Esophagus (tissue), 2 donors: ENCODE measurements around the gene PRLR. TPM values are rescaled to one million over a fixed set of nuclear protein-coding genes. Genes with fewer than 3 reads are reported as not detected.

ENCODE experiments used
- H3K27ac ChIP-seq, 2 donors: one replicate each; pipeline ENCODE4 v1.5.1; 2013; ENCODE audit warnings: low read depth in 2 of 2, mild to moderate bottlenecking in 2 of 2, inconsistent platforms in 1 of 2, low read length in 1 of 2, moderate library complexity in 1 of 2
- H3K27me3 ChIP-seq, 2 donors: one replicate each; pipeline ENCODE4 v1.6.1; 2013; ENCODE audit warnings: low read length in 2 of 2, control low read depth in 1 of 2, mild to moderate bottlenecking in 1 of 2; ENCODE audit not compliant: insufficient read depth in 2 of 2, control insufficient read depth in 1 of 2
- H3K36me3 ChIP-seq, 2 donors: one replicate each; pipeline ENCODE4 v1.6.1; 2013; ENCODE audit warnings: low read length in 1 of 2; ENCODE audit not compliant: control insufficient read depth in 2 of 2, insufficient read depth in 2 of 2
- H3K4me1 ChIP-seq, 2 donors: one replicate each; pipeline ENCODE4 v1.6.1; 2013; ENCODE audit warnings: low read length in 1 of 2; ENCODE audit not compliant: control insufficient read depth in 2 of 2, insufficient read depth in 2 of 2
- H3K4me3 ChIP-seq, 2 donors: one replicate each; pipeline ENCODE4 v1.5.1; 2013; ENCODE audit warnings: low read length in 2 of 2, mild to moderate bottlenecking in 2 of 2, low read depth in 1 of 2, moderate library complexity in 1 of 2
- H3K9me3 ChIP-seq, 2 donors: one replicate each; pipeline ENCODE4 v1.6.1; 2013; ENCODE audit warnings: mild to moderate bottlenecking in 2 of 2, low read depth in 1 of 2, low read length in 1 of 2, moderate library complexity in 1 of 2; ENCODE audit not compliant: control insufficient read depth in 2 of 2, insufficient read depth in 1 of 2
- WGBS, 2 donors: extraction: QIAGEN DNeasy Blood & Tissue Kit; methylation state at CpG; one replicate each; pipeline ENCODE4 v1.1.7; 2013; 5-methylcytosine and 5-hydroxymethylcytosine counted together
- polyA plus RNA-seq, 2 donors: library from polyadenylated mRNA; stranded (reverse); fragments of 200-250 nt; gene quantifications; one replicate each; pipeline ENCODE4 v1.2.3, GENCODE V29; 2013
- donor health status: healthy with polysubstance abuse.
- donor health status: Bipolar disorder and iron deficiency.

Gene PRLR
- polyA plus RNA-seq, 2 donors, result 0.20 to 0.45 TPM

DNA sequence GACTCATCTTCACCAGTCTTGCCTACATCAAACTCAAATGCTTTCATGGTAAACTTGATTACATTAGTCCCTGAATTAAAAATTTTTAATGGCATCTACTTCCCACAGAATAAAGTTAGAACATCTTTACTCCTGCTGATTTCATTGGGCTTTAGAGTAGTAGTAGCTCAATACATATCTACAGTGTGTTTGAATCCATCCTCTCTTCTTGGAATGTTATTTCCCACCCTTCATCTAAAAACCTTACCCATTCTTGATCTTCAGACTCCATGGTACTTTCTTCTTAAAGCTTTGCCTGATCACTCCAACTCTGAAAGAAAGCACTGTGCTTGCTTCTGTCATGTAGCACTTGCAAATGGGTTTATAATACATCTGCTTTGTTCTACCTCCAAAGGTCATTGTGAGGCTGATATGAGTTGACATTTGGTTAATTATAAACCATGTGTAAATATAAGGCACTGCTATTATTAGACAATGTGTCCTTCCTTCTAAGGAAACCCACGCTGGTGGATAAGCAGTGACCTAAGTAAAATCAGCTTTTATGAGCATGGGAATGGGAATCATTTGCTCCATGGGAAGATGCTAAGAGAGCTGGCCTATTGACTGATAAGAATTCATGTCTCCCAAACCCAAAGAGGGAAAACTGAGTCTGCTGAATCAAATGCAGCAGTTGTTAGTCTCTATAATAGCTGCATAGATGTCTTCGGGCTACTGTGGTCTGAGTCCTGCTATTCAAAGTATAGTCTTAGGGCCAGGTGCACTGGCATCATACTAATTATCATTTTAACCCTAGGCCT, 7.5 kb upstream of the PRLR start:
- H3K4me3 ChIP-seq, result no peak overlapping the region
- no peak overlapping the region for H3K27ac ChIP-seq
- no peaks in the 10 kb centered on the region for H3K4me1 ChIP-seq
- 63 to 80% methylated on average over 2 of the region's 2 CpGs for WGBS, 2 donors
- no peaks in the 10 kb centered on the region for H3K36me3 ChIP-seq
- no peaks in the 10 kb centered on the region for H3K9me3 ChIP-seq
- no peaks in the 10 kb centered on the region for H3K27me3 ChIP-seq

- no peaks in the 10 kb centered on the region for H3K27me3 ChIP-seq
- H3K27ac ChIP-seq, result no peak overlapping the region
- H3K36me3 ChIP-seq, result no peaks in the 10 kb centered on the region
- peaks cover 0 to 2% of the 10 kb centered on the region in 2 donors for H3K4me1 ChIP-seq
- no peaks in the 10 kb centered on the region for H3K9me3 ChIP-seq
- H3K4me3 ChIP-seq, result no peak overlapping the region
Measured at GRCh38 chr5:35236770-35237169, 6.5 kb upstream of the PRLR start.

DNA sequence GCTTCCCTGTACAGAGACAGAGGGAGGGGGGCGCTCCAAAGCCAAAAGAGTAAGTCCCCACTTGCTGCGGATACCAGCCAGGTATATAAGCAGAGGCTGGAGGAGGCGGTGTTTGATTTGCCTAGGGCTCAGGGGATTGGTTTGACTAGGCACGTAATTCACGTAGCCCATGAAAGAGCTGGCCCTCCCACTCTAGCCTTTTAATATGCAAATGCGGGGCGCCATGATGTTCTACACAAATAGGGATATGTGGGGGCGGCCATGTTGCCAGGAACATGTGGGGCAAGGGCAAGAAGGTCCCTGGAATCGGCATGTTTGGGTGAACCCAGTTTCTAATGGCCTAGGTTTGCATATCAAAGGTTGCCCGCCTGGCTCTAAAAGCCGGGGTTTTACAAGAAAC, 3.3 kb upstream of the PRLR start:
- Histone ChIP-seq H3K36me3 (no peaks in the 10 kb centered on the region), H3K27me3 (peaks cover 0 to under 1% of the 10 kb centered on the region in 2 donors), H3K4me1 (peaks cover 0 to 4% of the 10 kb centered on the region in 2 donors), H3K9me3 (no peaks in the 10 kb centered on the region), H3K4me3 (no peak overlapping the region), H3K27ac (no peak overlapping the region)
- WGBS, 2 donors, result 92 to 95% methylated on average over 11 of the region's 11 CpGs

DNA sequence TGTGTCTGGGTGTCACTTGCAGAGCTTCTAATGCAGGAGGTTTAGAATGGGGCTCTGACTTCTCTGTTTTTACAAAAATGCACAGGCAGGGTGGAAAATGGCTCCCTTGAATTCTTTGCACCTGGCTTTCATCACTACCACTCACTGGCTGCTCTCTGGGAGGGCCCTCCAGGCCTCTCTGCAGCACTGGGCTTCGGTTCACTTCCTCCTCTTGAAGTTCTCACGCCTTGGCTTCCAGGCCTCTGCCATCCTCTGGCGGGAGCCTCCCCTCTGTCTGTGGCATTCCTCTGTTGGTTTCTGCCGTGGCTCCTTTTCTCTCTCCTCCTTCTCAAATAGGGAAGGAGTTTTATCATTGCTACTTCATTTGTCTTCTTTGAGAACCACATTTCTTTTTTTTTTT, 2.8 kb upstream of the PRLR start:
- Histone ChIP-seq H3K4me1 (peaks cover 0 to 4% of the 10 kb centered on the region in 2 donors), H3K27me3 (peaks cover 0 to 3% of the 10 kb centered on the region in 2 donors), H3K4me3 (no peak overlapping the region), H3K27ac (no peak overlapping the region), H3K36me3 (no peaks in the 10 kb centered on the region), H3K9me3 (no peaks in the 10 kb centered on the region)
- 81 to 91% methylated on average over 4 of the region's 4 CpGs for WGBS, 2 donors

GRCh38 chr5:35232124-35232523, 1.8 kb upstream of the PRLR start:
- H3K27me3 ChIP-seq, result peaks cover 2 to 3% of the 10 kb centered on the region in 2 donors
- H3K4me1 ChIP-seq, result peaks cover 0 to 4% of the 10 kb centered on the region in 2 donors
- no peaks in the 10 kb centered on the region for H3K36me3 ChIP-seq
- no peaks in the 10 kb centered on the region for H3K9me3 ChIP-seq
- whole genome bisulfite sequencing, 2 donors, result 72 to 77% methylated on average over 5 of the region's 5 CpGs
- H3K4me3 ChIP-seq, result no peak overlapping the region
- no peak overlapping the region for H3K27ac ChIP-seq

DNA sequence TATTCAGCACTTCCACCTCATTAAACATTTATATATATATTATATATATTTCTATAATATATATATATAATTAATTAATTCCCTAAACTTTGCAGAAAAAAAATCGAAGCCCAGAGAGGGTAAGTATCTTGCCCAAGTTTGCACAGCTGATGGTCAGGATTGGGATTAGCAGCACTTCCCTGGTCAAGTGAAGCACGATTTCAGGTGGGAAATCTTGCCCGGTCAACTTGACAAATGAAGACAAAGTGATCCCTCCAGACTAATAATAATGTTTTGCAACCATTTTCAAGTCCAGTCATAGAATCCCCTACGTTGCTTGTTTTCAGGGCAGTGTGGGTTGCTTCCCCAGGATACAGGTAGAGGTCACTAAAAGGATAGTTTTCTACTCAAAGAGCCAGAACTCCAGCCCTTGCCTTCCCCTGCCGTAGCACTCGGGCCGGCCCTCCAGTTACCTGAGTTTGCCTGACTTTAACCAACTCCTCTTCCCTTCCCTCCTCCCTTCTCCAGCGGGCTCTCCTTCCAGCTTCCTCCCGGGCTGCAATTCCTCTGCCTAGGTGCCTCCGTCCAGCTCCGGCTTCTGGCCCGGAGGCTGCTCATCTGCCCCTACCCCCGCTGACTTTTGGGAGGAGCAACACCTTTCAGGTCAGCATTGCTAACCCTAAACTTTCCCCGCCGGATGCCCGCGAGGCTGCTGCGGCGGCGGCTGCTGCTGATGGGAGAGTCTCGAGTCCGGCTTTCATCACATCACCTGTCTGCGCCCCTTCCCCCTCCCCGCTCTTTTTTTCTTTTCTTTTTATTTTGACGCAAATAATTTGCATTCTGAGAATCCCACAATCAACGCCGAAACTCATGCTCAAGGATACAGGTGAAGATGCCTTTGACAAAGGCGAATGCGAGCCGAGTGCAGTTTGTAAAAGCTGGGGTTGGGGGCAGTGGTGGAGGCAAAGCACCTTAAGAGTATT, 930 bp downstream of the PRLR start:
- Histone ChIP-seq H3K9me3 (no peaks in the 10 kb centered on the region), H3K36me3 (no peaks in the 10 kb centered on the region), H3K4me1 (peaks cover 0 to 4% of the 10 kb centered on the region in 2 donors), H3K27me3 (peaks cover 2 to 3% of the 10 kb centered on the region in 2 donors), H3K27ac (peak overlapping the region in 1 of 2 donors; percentile 47), H3K4me3 (peak overlapping the region; percentile 43 to 68)
- 6 to 7% methylated on average over 30 of the region's 30 CpGs for WGBS, 2 donors

GRCh38 chr5:35228310-35228709, 2.0 kb downstream of the PRLR start:
- H3K27ac ChIP-seq, result no peak overlapping the region
- H3K36me3 ChIP-seq, result no peaks in the 10 kb centered on the region
- H3K4me3 ChIP-seq, result no peak overlapping the region
- WGBS, 2 donors, result 47 to 48% methylated on average over 2 of the region's 2 CpGs
- peaks cover 2 to 3% of the 10 kb centered on the region in 2 donors for H3K27me3 ChIP-seq
- H3K9me3 ChIP-seq, result no peaks in the 10 kb centered on the region
- peaks cover 0 to 4% of the 10 kb centered on the region in 2 donors for H3K4me1 ChIP-seq

DNA sequence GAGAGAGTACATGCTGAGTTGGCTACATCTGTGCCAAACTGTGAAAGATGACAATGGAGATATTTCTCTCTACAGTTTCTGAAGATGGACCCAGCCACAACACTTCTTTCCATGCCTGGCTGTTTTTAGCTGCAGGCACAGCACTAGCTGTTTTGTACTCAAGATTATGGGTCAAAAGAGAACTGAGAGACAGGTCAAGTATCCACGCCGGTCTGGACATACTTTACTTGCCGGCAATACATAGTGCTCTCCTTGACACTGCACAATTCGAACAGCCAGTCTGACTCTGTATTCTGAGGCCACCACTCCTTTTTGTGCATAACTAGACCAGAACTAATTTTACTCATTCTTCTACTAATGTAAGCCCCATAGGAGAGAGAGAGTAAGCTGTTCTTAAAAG, 2.6 kb downstream of the PRLR start:
- Histone ChIP-seq H3K27ac (no peak overlapping the region), H3K36me3 (no peaks in the 10 kb centered on the region), H3K9me3 (no peaks in the 10 kb centered on the region), H3K4me1 (peaks cover 0 to 4% of the 10 kb centered on the region in 2 donors), H3K4me3 (no peak overlapping the region), H3K27me3 (peaks cover 2 to 3% of the 10 kb centered on the region in 2 donors)
- WGBS, 2 donors, result 94 to 96% methylated on average over 4 of the region's 4 CpGs

DNA sequence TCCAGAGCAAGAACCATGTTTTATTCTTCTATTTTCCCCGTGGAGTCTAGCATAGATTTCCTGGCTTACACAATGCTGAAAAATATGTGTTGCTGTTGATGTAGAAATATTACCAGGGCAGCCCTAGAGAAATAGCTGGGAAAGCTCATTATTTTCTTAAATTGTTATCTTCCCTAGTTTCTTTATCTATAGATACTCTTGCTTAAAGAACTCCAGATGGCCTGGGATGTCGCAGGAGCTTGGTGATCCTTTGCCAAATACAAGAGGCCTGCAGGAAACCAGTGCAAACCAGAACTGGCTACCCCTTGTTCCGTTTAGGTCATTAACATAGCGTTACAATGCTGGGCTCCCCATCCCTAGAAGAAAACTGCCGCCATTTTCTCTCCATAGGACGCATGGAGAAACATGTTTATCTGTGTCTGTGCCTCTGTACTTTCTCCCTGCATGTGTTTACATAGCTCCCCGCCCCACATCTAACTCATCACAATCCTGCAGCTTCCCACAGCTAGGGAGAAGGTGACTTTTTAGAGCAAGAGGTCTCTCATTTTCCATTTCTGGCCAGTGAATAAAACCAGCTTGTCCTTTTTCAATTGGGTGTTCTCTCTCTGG, 6.4 kb downstream of the PRLR start:
- 73 to 76% methylated on average over 7 of the region's 7 CpGs for WGBS, 2 donors
- Histone ChIP-seq H3K27me3 (peaks cover 2 to 3% of the 10 kb centered on the region in 2 donors), H3K9me3 (no peaks in the 10 kb centered on the region), H3K36me3 (no peaks in the 10 kb centered on the region), H3K4me3 (no peak overlapping the region), H3K4me1 (no peaks in the 10 kb centered on the region), H3K27ac (no peak overlapping the region)
